HUES48 (cell line): ENCODE measurements around the gene FAIM2.

Experiments
- H3K27ac ChIP-seq: one replicate; pipeline ENCODE4 v1.7.0; 2013; ENCODE audit warnings: low read depth, low read length, inconsistent platforms
- H3K27me3 ChIP-seq: 2 replicates; pipeline ENCODE4 v1.6.1; 2013; ENCODE audit warnings: mild to moderate bottlenecking, low read length; ENCODE audit not compliant: control insufficient read depth, insufficient read depth
- H3K36me3 ChIP-seq: 2 replicates; pipeline ENCODE4 v1.6.1; 2013; ENCODE audit warnings: low read length; ENCODE audit not compliant: control insufficient read depth, insufficient read depth
- H3K4me1 ChIP-seq: 2 replicates; pipeline ENCODE4 v1.6.1; 2013; ENCODE audit warnings: mild to moderate bottlenecking, low read length; ENCODE audit not compliant: control insufficient read depth, insufficient read depth
- H3K4me3 ChIP-seq: 2 replicates; pipeline ENCODE4 v1.5.1; 2013; ENCODE audit warnings: mild to moderate bottlenecking, low read depth, low read length
- H3K9ac ChIP-seq: 2 replicates; pipeline ENCODE4 v1.6.1; 2013; ENCODE audit warnings: mild to moderate bottlenecking, low read depth, low read length, moderate library complexity
- H3K9me3 ChIP-seq: 2 replicates; pipeline ENCODE4 v1.6.1; 2013; ENCODE audit warnings: low read length; ENCODE audit not compliant: control insufficient read depth, insufficient read depth

Gene FAIM2

DNA sequence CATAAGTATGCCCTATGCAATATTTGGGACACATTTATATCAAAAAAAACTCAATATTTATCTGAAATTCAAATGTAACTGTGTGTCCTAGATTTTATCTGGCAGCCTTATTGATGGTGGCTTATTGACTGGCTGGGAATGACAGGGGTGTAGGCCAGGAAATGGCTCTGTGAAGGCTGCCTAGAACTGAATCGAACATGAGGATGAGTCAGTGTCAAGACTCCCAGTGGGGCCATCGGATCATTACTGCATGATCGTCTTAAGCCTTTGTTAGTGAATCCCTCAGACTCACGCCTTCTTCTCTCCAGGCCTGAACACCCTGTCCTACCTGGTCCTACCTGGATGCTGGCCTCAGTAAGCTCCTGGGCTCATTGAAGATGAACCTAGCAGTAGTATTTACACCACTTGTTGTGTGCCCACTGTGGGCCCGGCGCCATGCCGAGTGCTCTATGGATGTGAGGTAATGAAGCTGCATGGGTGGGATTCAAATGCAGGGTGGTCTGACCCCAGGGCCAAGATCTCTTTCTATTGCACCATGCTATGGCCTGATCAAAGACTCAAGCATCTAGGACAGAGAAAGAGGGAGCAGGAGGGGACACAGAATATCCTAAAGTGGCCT is 21.0 kb upstream of the FAIM2 start:
- H3K27me3 ChIP-seq: no peaks in the 10 kb centered on the region
- no peak overlapping the region for H3K27ac ChIP-seq
- H3K4me3 ChIP-seq: no peak overlapping the region
- no peaks in the 10 kb centered on the region for H3K4me1 ChIP-seq
- no peaks in the 10 kb centered on the region for H3K36me3 ChIP-seq
- H3K9me3 ChIP-seq: no peaks in the 10 kb centered on the region
- no peak overlapping the region for H3K9ac ChIP-seq

GRCh38 chr12:49923880-49924556 is 20.3 kb upstream of the FAIM2 start:
- Histone ChIP-seq H3K9ac (no peak overlapping the region), H3K36me3 (no peaks in the 10 kb centered on the region), H3K27me3 (no peaks in the 10 kb centered on the region), H3K4me3 (no peak overlapping the region), H3K27ac (no peak overlapping the region), H3K4me1 (no peaks in the 10 kb centered on the region), H3K9me3 (no peaks in the 10 kb centered on the region)

- H3K36me3 ChIP-seq: no peaks in the 10 kb centered on the region
- H3K27me3 ChIP-seq: no peaks in the 10 kb centered on the region
- H3K9me3 ChIP-seq: no peaks in the 10 kb centered on the region
- no peaks in the 10 kb centered on the region for H3K4me1 ChIP-seq
- H3K9ac ChIP-seq: no peak overlapping the region
- H3K4me3 ChIP-seq: no peak overlapping the region
- H3K27ac ChIP-seq: no peak overlapping the region
Measured at GRCh38 chr12:49923035-49923644, 19.4 kb upstream of the FAIM2 start.

- Histone ChIP-seq H3K9ac (no peak overlapping the region), H3K27me3 (no peaks in the 10 kb centered on the region), H3K9me3 (no peaks in the 10 kb centered on the region), H3K4me1 (no peaks in the 10 kb centered on the region), H3K36me3 (no peaks in the 10 kb centered on the region), H3K27ac (no peak overlapping the region), H3K4me3 (no peak overlapping the region)
Measured at GRCh38 chr12:49922349-49923034, 18.8 kb upstream of the FAIM2 start.

GRCh38 chr12:49921936-49922335 is 18.2 kb upstream of the FAIM2 start:
- no peaks in the 10 kb centered on the region for H3K4me1 ChIP-seq
- H3K9me3 ChIP-seq: no peaks in the 10 kb centered on the region
- no peaks in the 10 kb centered on the region for H3K27me3 ChIP-seq
- H3K9ac ChIP-seq: no peak overlapping the region
- no peaks in the 10 kb centered on the region for H3K36me3 ChIP-seq
- no peak overlapping the region for H3K27ac ChIP-seq
- no peak overlapping the region for H3K4me3 ChIP-seq

GRCh38 chr12:49921299-49921698 is 17.6 kb upstream of the FAIM2 start:
- Histone ChIP-seq H3K9ac (no peak overlapping the region), H3K4me3 (no peak overlapping the region), H3K36me3 (no peaks in the 10 kb centered on the region), H3K27ac (no peak overlapping the region), H3K4me1 (no peaks in the 10 kb centered on the region), H3K27me3 (no peaks in the 10 kb centered on the region), H3K9me3 (no peaks in the 10 kb centered on the region)

DNA sequence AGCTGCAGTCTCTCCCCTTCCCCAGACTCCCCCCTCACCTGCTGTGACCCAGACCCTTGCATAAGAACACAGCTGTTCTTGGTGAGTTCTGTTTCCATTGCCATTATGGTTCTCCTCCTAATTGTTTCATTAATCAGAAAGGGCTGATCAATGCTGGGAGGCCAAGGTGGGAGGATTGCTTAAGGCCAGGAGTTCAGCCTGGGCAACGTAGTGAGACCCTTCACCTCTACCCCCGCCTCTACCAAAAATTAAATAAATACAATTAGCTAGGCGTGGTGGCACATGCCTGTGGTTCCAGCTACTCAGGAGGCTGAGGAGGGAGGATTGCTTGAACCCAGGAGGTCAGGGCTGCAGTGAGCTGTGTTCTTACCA is 17.2 kb upstream of the FAIM2 start:
- H3K4me1 ChIP-seq: no peaks in the 10 kb centered on the region
- no peaks in the 10 kb centered on the region for H3K9me3 ChIP-seq
- H3K27me3 ChIP-seq: no peaks in the 10 kb centered on the region
- no peak overlapping the region for H3K9ac ChIP-seq
- no peaks in the 10 kb centered on the region for H3K36me3 ChIP-seq
- H3K27ac ChIP-seq: no peak overlapping the region
- H3K4me3 ChIP-seq: no peak overlapping the region

DNA sequence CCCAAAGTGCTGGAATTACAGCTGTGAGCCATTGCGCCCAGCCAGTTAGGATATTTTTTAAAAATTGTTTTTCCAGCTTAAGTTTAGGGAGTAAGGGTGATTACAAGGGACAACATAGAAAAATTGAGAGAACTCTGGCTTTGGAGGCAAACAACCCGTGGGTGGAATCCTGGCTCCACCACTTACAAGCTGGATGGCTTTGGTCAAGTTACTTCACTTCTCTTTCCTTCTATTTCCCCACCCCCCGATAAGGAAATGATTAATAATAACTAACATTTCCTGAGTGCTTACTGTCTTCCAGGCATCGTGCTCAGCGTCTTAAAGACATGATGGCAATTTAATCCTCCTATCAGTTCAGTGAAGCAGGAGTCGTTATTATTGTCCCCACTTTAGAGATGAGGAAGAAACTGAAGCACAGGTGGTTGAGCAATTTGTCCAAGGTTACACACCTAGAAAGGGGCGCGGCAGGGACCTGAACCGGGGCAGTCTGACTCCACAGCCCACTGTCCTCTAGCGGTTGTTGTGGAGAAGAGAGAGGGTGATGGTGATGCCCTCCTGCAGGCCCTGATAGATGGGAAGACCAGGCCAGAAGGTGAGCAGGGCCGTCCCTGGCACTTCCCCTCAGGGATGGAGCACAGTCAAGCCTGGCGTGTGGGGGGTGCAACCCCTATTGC is 16.7 kb upstream of the FAIM2 start:
- Histone ChIP-seq H3K27ac (no peak overlapping the region), H3K4me3 (no peak overlapping the region)

GRCh38 chr12:49917788-49918173 is 14.1 kb upstream of the FAIM2 start:
- no peak overlapping the region for H3K27ac ChIP-seq
- H3K4me3 ChIP-seq: no peak overlapping the region
- H3K4me1 ChIP-seq: peaks cover 7% of the 10 kb centered on the region; the same call in 1 of the 2 replicates
- H3K9me3 ChIP-seq: no peaks in the 10 kb centered on the region
- no peaks in the 10 kb centered on the region for H3K36me3 ChIP-seq
- H3K9ac ChIP-seq: no peak overlapping the region
- no peaks in the 10 kb centered on the region for H3K27me3 ChIP-seq

More for the DNA sequence above, 16.7 kb upstream of the FAIM2 start:
- Histone ChIP-seq H3K36me3 (no peaks in the 10 kb centered on the region), H3K9me3 (no peaks in the 10 kb centered on the region), H3K4me1 (no peaks in the 10 kb centered on the region), H3K27me3 (no peaks in the 10 kb centered on the region), H3K9ac (no peak overlapping the region)

DNA sequence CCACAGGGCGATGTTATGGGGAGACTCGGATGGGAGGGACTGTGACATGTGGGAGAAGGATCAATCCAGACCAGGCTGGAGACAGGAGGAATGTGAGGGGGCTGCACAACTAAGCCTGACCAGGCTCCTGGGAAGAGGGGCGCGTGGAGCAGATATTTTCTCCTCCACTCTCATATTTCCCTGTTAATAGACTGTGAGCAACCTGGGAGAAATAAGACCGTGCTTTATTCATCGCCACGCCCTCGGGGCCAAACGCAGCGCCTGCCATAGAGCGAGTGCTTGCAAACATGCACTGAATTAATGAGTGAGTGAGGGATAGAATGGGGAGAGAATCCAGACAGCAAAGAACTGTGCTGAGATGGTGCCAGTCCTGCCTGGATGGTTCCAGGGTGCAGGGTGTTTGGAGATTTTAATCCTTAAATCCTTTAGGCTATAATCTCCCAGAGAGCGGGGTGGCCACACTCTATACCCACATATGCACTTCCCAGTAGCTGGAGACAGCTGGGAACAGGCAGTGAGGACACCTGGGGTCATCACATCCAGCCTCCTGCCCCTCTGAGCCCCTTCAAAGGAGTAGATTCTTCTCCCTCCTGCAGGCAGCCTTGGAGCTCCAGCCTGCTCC is 13.6 kb upstream of the FAIM2 start:
- no peaks in the 10 kb centered on the region for H3K36me3 ChIP-seq
- H3K27me3 ChIP-seq: no peaks in the 10 kb centered on the region
- no peak overlapping the region for H3K27ac ChIP-seq
- H3K4me1 ChIP-seq: peaks cover 7% of the 10 kb centered on the region; the same call in 1 of the 2 replicates
- no peaks in the 10 kb centered on the region for H3K9me3 ChIP-seq
- H3K4me3 ChIP-seq: no peak overlapping the region
- H3K9ac ChIP-seq: no peak overlapping the region
